AG04450 (cell line): ENCODE measurements around the gene GPRIN3. TPM values are rescaled to one million over a fixed set of nuclear protein-coding genes. Genes with fewer than 3 reads are reported as not detected.

Source experiments
- CTCF ChIA-PET: fragments of 300-600, 350-600 bp; formaldehyde crosslinking; extraction: SDS; loops from one replicate; lab custom pipeline; 2022; ENCODE audit warnings: antibody characterized with exemption, inconsistent platforms; lab: Charles Lee
- POLR2A ChIA-PET: fragments of 350-600 bp; formaldehyde crosslinking; extraction: SDS; loops from one replicate; lab custom pipeline; 2021; ENCODE audit warnings: antibody characterized with exemption, inconsistent platforms; lab: Yijun Ruan, JAX
- DNase-seq: peaks from one replicate; pipeline ENCODE4 v3.0.0-alpha.2; 2011; ENCODE audit warnings: low read depth, low spot score
- H3K27ac ChIP-seq: one replicate; pipeline ENCODE4 v1.5.1; 2012; ENCODE audit warnings: low read depth, low read length, control low read depth
- H3K27me3 ChIP-seq: one replicate; pipeline ENCODE4 v1.6.0; 2012; ENCODE audit warnings: low read length; ENCODE audit not compliant: control insufficient read depth, insufficient read depth
- H3K4me3 ChIP-seq: 2 replicates; pipeline ENCODE4 v1.5.1; 2011; ENCODE audit warnings: mild to moderate bottlenecking, low read depth, low read length, control low read depth
- H3K9me3 ChIP-seq: 2 replicates; pipeline ENCODE4 v1.5.1; 2012; ENCODE audit warnings: low read length; ENCODE audit not compliant: control insufficient read depth, insufficient read depth
- CTCF ChIP-seq: IDR thresholded peaks from 2 replicates; pipeline ENCODE4 v1.5.1; 2011; ENCODE audit warnings: low read depth, low read length, control low read depth, inconsistent platforms
- polyA plus RNA-seq: library from polyadenylated mRNA; depleted of rRNA; stranded (reverse); fragments of >200 nt; gene quantifications from 2 replicates; pipeline ENCODE4 v1.2.3, GENCODE V29; 2011; rRNA removed

Gene GPRIN3
- polyA plus RNA-seq, 1 experiment = 0.01 TPM

DNA sequence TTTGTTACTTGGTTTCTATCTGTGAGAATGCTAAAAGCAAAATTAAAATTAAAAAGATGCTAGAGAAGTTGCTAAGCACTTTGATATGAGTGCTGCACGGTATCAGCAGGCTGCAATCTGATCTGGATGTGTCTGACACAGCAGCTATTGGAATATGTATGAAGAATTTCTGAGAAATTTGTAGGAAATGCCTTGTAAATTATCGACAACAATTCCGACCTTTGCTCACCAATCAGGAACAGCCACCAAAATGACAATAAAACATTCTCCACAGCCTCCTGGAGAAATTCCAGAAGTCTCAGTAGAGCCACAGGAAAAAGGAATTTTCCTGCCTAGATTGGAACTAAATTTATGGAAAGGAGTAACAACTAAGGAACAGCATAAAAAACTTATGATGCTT lies 113.8 kb downstream of the GPRIN3 start:
- no peak for TF ChIP-seq CTCF
- Histone ChIP-seq H3K4me3 (no peak overlapping the region), H3K27me3 (no peaks in the 10 kb centered on the region), H3K9me3 (no peaks in the 10 kb centered on the region), H3K27ac (no peak overlapping the region)
- CTCF ChIA-PET = no interaction called here
- no peak for DNase-seq
- POLR2A ChIA-PET = no interaction called here

Other genes with a start within 250 kb of the GPRIN3 start
- 7.2 and 9.3 TPM in 2 replicates for gene TIGD2, start 196.3 kb downstream of the GPRIN3 start, polyA plus RNA-seq